Neural cell (in vitro differentiated cells): ENCODE data around the gene AOAH. TPM values are rescaled to one million over a fixed set of nuclear protein-coding genes. Genes with fewer than 3 reads are reported as not detected.

Source experiments
- H2AFZ ChIP-seq: fragments of 200-600, 300-800 bp; sonication (generic), shearing (Covaris generic); 2 replicates; pipeline ENCODE4 v1.6.0; 2014; ENCODE audit warnings: low read depth, mild to moderate bottlenecking, antibody characterized with exemption, low read length, moderate library complexity
- H3F3A ChIP-seq: fragments of 200-600 bp; shearing (Covaris generic); 2 replicates; pipeline ENCODE4 v1.6.1; 2016; ENCODE audit warnings: mild to moderate bottlenecking, moderate library complexity, mixed read lengths, antibody characterized with exemption, low read length; ENCODE audit not compliant: insufficient read depth, poor library complexity, severe bottlenecking
- H3K27ac ChIP-seq: fragments of 200-600, 300-800 bp; sonication (generic), shearing (Covaris generic); 2 replicates; pipeline ENCODE4 v1.5.1; 2014; ENCODE audit warnings: mild to moderate bottlenecking, low read length, moderate library complexity
- H3K27me3 ChIP-seq: fragments of 300-800, 200-600 bp; sonication (generic), shearing (Covaris generic); 2 replicates; pipeline ENCODE4 v1.6.0; 2014; ENCODE audit warnings: mild to moderate bottlenecking, low read depth, low read length, moderate library complexity; ENCODE audit not compliant: insufficient read depth
- H3K36me3 ChIP-seq: fragments of 300-800, 200-600 bp; sonication (generic), shearing (Covaris generic); 2 replicates; pipeline ENCODE4 v1.5.1; 2014; ENCODE audit warnings: mild to moderate bottlenecking, antibody characterized with exemption, low read length, moderate library complexity; ENCODE audit not compliant: insufficient read depth
- H3K4me2 ChIP-seq: fragments of 300-800, 200-600 bp; sonication (generic), shearing (Covaris generic); 2 replicates; pipeline ENCODE4 v1.6.0; 2014; ENCODE audit warnings: mild to moderate bottlenecking, low read length
- H3K4me3 ChIP-seq: fragments of 300-800, 200-600 bp; sonication (generic), shearing (Covaris generic); 2 replicates; pipeline ENCODE4 v1.5.1; 2014; ENCODE audit warnings: mild to moderate bottlenecking, low read length, moderate library complexity
- H3K79me2 ChIP-seq: fragments of 200-600 bp; shearing (Covaris generic); replicated peaks from 2 replicates; pipeline ENCODE4 v1.6.0; 2014; ENCODE audit warnings: mild to moderate bottlenecking, low read length, moderate library complexity; ENCODE audit not compliant: insufficient read depth
- H3K9ac ChIP-seq: fragments of 300-800, 200-600 bp; sonication (generic), shearing (Covaris generic); 2 replicates; pipeline ENCODE4 v1.6.1; 2016; ENCODE audit warnings: mild to moderate bottlenecking, low read length, mixed read lengths
- H3K9me2 ChIP-seq: fragments of 200-600 bp; shearing (Covaris generic); 2 replicates; pipeline ENCODE4 v1.6.1; 2016; ENCODE audit warnings: mild to moderate bottlenecking, low read length, mixed read lengths; ENCODE audit not compliant: insufficient read depth
- H3K9me3 ChIP-seq: fragments of 200-600, 300-800 bp; sonication (generic), shearing (Covaris generic); 2 replicates; pipeline ENCODE4 v1.6.1; 2016; ENCODE audit warnings: mild to moderate bottlenecking, mixed run types, low read length, moderate library complexity, mixed read lengths
- H4K20me1 ChIP-seq: fragments of 200-600 bp; shearing (Covaris generic); 2 replicates; pipeline ENCODE4 v1.6.1; 2016; ENCODE audit warnings: mild to moderate bottlenecking, mixed run types; ENCODE audit not compliant: insufficient read depth
- CTCF ChIP-seq: fragments of 450-650 bp; IDR thresholded peaks from 2 replicates; pipeline ENCODE4 v1.5.1; 2014; ENCODE audit warnings: antibody characterized with exemption, mild to moderate bottlenecking, moderate library complexity; ENCODE audit not compliant: poor library complexity, severe bottlenecking
- EP300 ChIP-seq: fragments of 450-650 bp; conservative IDR thresholded peaks from 2 replicates; pipeline ENCODE4 v1.6.1; 2014; ENCODE audit warnings: antibody characterized with exemption, mild to moderate bottlenecking, moderate library complexity; ENCODE audit not compliant: poor library complexity, severe bottlenecking
- EZH2 ChIP-seq: fragments of 200-600, 300-800 bp; shearing (Covaris generic), sonication (generic); IDR thresholded peaks from 2 replicates; pipeline ENCODE4 v1.6.1; 2014; ENCODE audit warnings: antibody characterized with exemption, low read length, borderline replicate concordance, mild to moderate bottlenecking; ENCODE audit not compliant: insufficient read depth, poor library complexity, severe bottlenecking
- MXI1 ChIP-seq: fragments of 450-650 bp; conservative IDR thresholded peaks from 2 replicates; pipeline ENCODE4 v1.6.1; 2014; ENCODE audit warnings: antibody characterized with exemption, mild to moderate bottlenecking; ENCODE audit not compliant: poor library complexity, severe bottlenecking
- POLR2AphosphoS5 ChIP-seq: IDR thresholded peaks from 2 replicates; pipeline ENCODE4 v1.6.1; 2012
- RAD21 ChIP-seq: fragments of 450-650 bp; conservative IDR thresholded peaks from 2 replicates; pipeline ENCODE4 v1.6.1; 2014; ENCODE audit warnings: antibody characterized with exemption, mild to moderate bottlenecking, moderate library complexity
- REST ChIP-seq: IDR thresholded peaks from 2 replicates; pipeline ENCODE4 v1.6.1; 2012; ENCODE audit warnings: borderline replicate concordance
- SMC3 ChIP-seq: fragments of 450-650 bp; conservative IDR thresholded peaks from 2 replicates; pipeline ENCODE4 v1.6.1; 2014; ENCODE audit warnings: antibody characterized with exemption, mild to moderate bottlenecking, moderate library complexity; ENCODE audit not compliant: poor library complexity
- TAF1 ChIP-seq: IDR thresholded peaks from 2 replicates; pipeline ENCODE4 v1.6.1; 2012; ENCODE audit warnings: low read depth
- polyA plus RNA-seq: library from polyadenylated mRNA; depleted of rRNA; stranded (reverse); fragments of >200 nt; gene quantifications from 2 replicates; pipeline ENCODE4 v1.2.3, GENCODE V29; 2014

Gene AOAH
- polyA plus RNA-seq, 1 donor from 2014 or later: 4.3 TPM

GRCh38 chr7:36602511-36602910 lies 121.8 kb downstream of the AOAH start:
- Histone ChIP-seq H3K79me2 (no peaks in the 10 kb centered on the region), H3F3A (no peaks in the 10 kb centered on the region), H3K4me2 (no peak overlapping the region), H3K9me2 (no peaks in the 10 kb centered on the region), H2AFZ (no peak overlapping the region), H3K9me3 (no peaks in the 10 kb centered on the region), H3K9ac (no peak overlapping the region), H4K20me1 (no peaks in the 10 kb centered on the region), H3K36me3 (no peaks in the 10 kb centered on the region), H3K4me3 (no peak overlapping the region), H3K27ac (no peak overlapping the region), H3K27me3 (no peaks in the 10 kb centered on the region)
- TF ChIP-seq RAD21 (no peak), TAF1 (no peak), POLR2AphosphoS5 (no peak)

GRCh38 chr7:36601601-36602000 lies 122.7 kb downstream of the AOAH start:
- H3K4me3 ChIP-seq: no peak overlapping the region
- no peaks in the 10 kb centered on the region for H3K27me3 ChIP-seq
- H3K36me3 ChIP-seq: no peaks in the 10 kb centered on the region
- H3K79me2 ChIP-seq: no peaks in the 10 kb centered on the region
- no peaks in the 10 kb centered on the region for H3K9me2 ChIP-seq
- no peaks in the 10 kb centered on the region for H3F3A ChIP-seq
- no peaks in the 10 kb centered on the region for H4K20me1 ChIP-seq
- TF ChIP-seq EP300 (no peak), CTCF (no peak), TAF1 (no peak), SMC3 (no peak), EZH2 (no peak)
- H3K9ac ChIP-seq: no peak overlapping the region
- H3K4me2 ChIP-seq: no peak overlapping the region
- H3K27ac ChIP-seq: no peak overlapping the region
- no peak overlapping the region for H2AFZ ChIP-seq
- H3K9me3 ChIP-seq: no peaks in the 10 kb centered on the region

- TF ChIP-seq POLR2AphosphoS5: no peak
- no peak for TF ChIP-seq SMC3
- TF ChIP-seq RAD21: no peak
- no peak for TF ChIP-seq TAF1
- TF ChIP-seq MXI1: no peak
- TF ChIP-seq CTCF: no peak
- no peak for TF ChIP-seq EP300
- TF ChIP-seq EZH2: no peak
- no peak for TF ChIP-seq REST
- H3K9ac ChIP-seq: no peak overlapping the region
- no peaks in the 10 kb centered on the region for H3K36me3 ChIP-seq
- H3K4me3 ChIP-seq: no peak overlapping the region
- no peaks in the 10 kb centered on the region for H4K20me1 ChIP-seq
- H3K9me2 ChIP-seq: no peaks in the 10 kb centered on the region
- H3K9me3 ChIP-seq: no peaks in the 10 kb centered on the region
- H2AFZ ChIP-seq: no peak overlapping the region
- no peaks in the 10 kb centered on the region for H3K27me3 ChIP-seq
- no peak overlapping the region for H3K27ac ChIP-seq
- no peak overlapping the region for H3K4me2 ChIP-seq
- H3F3A ChIP-seq: no peaks in the 10 kb centered on the region
- H3K79me2 ChIP-seq: no peaks in the 10 kb centered on the region
Observed at GRCh38 chr7:36600869-36601530, 123.3 kb downstream of the AOAH start.
